ENCODE data around the gene SSH2. TPM values are rescaled to one million over a fixed set of nuclear protein-coding genes. Genes with fewer than 3 reads are reported as not detected.

The SSH2 gene
- total RNA-seq, 1 donor from 2014 or later = 15.5 TPM

GRCh38 chr17:29844339-29845048, 85.5 kb downstream of the SSH2 start:
- DNase-seq (ENCODE audit: low spot score in 2 of 2) = no peak
- FAIRE-seq = no peak

GRCh38 chr17:29840884-29841283, 89.1 kb downstream of the SSH2 start:
- DNase-seq (ENCODE audit: low spot score in 2 of 2) (no peak), FAIRE-seq (no peak)

- DNase-seq (ENCODE audit: low spot score in 2 of 2) = no peak
- no peak for FAIRE-seq
These were observed 90.4 kb downstream of the SSH2 start for GRCh38 chr17:29839656-29840055.

GRCh38 chr17:29838961-29839360, 91.1 kb downstream of the SSH2 start:
- FAIRE-seq (no peak), DNase-seq (ENCODE audit: low spot score in 2 of 2) (peak; percentile 24 to 36)

- no peak for DNase-seq (ENCODE audit: low spot score in 2 of 2)
- no peak for FAIRE-seq
These were observed 92.5 kb downstream of the SSH2 start for GRCh38 chr17:29837531-29837930.

- DNase-seq (ENCODE audit: low spot score in 2 of 2) (no peak), FAIRE-seq (no peak)
These were observed 93.4 kb downstream of the SSH2 start for GRCh38 chr17:29836643-29837042.

GRCh38 chr17:29835435-29836351, 94.3 kb downstream of the SSH2 start:
- DNase-seq (ENCODE audit: low spot score in 2 of 2) (no peak), FAIRE-seq (no peak)

- DNase-seq (ENCODE audit: low spot score in 2 of 2) (no peak), FAIRE-seq (peak; percentile 39)
These were observed 96.2 kb downstream of the SSH2 start for GRCh38 chr17:29833801-29834200.

GRCh38 chr17:29828676-29829284, 101.2 kb downstream of the SSH2 start:
- no peak for FAIRE-seq
- DNase-seq (ENCODE audit: low spot score in 2 of 2) = no peak

- DNase-seq (ENCODE audit: low spot score in 2 of 2) (no peak), FAIRE-seq (no peak)
These were observed 102.8 kb downstream of the SSH2 start for GRCh38 chr17:29827179-29827578.

GRCh38 chr17:29826114-29826692, 103.8 kb downstream of the SSH2 start:
- DNase-seq (ENCODE audit: low spot score in 2 of 2) (no peak), FAIRE-seq (no peak)

GRCh38 chr17:29825604-29826003, 104.4 kb downstream of the SSH2 start:
- DNase-seq (ENCODE audit: low spot score in 2 of 2) = no peak
- FAIRE-seq = no peak

- DNase-seq (ENCODE audit: low spot score in 2 of 2) = no peak
- FAIRE-seq = no peak
These were observed 108.1 kb downstream of the SSH2 start for GRCh38 chr17:29821897-29822296.

GRCh38 chr17:29820425-29820824, 109.6 kb downstream of the SSH2 start:
- FAIRE-seq (no peak), DNase-seq (ENCODE audit: low spot score in 2 of 2) (no peak)

GRCh38 chr17:29807520-29808361, 122.3 kb downstream of the SSH2 start:
- DNase-seq (ENCODE audit: low spot score in 2 of 2) = peak; percentile 32 to 49
- FAIRE-seq = peak; percentile 95

- DNase-seq (ENCODE audit: low spot score in 2 of 2) (no peak), FAIRE-seq (no peak)
These were observed 127.8 kb downstream of the SSH2 start for GRCh38 chr17:29802246-29802645.

GRCh38 chr17:29800457-29800856, 129.6 kb downstream of the SSH2 start:
- FAIRE-seq (peak; percentile 90), DNase-seq (ENCODE audit: low spot score in 2 of 2) (no peak)

- FAIRE-seq = no peak
- DNase-seq (ENCODE audit: low spot score in 2 of 2) = no peak
These were observed 133.4 kb downstream of the SSH2 start for GRCh38 chr17:29796652-29797051.

GRCh38 chr17:29793501-29793900, 136.5 kb downstream of the SSH2 start:
- FAIRE-seq (no peak), DNase-seq (ENCODE audit: low spot score in 2 of 2) (no peak)

Data from frontal cortex (tissue), 4 donors.